NCI-H345 (cell line): Measurements from ENCODE around the gene ARSB.

Experiments
- DNase-seq: peaks from one replicate; lab custom pipeline; 2025; lab: John Stamatoyannopoulos, UW

The ARSB gene

DNA sequence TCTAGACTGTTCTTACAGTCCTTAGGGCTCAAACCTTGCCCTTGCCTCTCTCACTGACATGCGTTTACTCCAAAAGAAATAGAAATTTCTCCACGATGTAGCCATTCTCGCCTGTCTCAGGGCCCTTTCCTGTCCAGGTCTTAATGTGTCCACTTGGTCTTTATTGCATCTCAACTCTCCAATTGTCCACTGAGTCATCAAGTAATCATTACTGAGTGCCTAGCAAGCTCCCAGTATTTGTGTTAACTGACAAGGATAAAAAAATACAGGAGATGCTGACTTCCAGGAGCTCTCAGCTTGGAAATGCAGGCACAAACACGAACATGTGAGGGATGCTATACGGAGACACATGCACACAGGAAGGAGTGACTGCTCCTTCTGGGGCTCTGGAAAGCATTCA is 147.3 kb downstream of the ARSB start:
- DNase-seq, result no peak

DNA sequence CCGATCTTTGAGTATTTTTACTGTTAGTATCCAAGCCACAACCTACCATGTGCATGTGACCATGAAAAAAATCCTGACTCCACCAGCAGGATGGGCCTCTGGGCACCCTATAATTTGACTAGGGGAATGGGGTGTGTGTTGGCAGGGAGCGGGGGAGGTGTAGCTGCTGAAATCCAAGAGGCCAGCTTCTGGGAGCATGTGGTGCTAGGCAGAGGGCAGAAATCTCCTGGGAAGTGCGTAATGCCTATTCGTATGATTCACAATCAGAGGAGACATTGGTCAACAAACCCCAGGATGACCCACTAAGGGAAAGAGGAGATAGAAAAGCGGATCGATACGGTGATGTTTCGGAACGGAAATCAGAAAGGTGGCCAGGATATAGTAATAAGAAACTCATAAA is 149.9 kb downstream of the ARSB start:
- DNase-seq, result no peak

DNA sequence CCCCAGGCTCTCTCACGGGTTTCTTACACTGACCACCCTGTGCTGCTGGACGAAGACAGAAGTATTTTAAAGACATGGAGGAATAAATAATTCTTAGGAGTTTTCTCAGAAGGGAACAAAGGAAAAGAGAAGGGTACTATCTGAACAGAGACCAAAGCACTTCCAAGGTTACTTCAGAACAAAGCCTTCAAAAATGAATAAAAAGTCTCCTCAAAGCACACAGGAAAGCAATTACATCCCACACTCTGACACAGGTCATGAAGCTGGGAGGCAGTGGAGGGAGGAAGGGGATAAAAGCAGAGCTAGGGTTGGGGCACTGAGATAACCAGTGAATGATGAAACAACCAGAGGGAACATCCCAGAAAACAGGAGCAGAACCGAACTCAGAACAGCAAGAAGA is 151.8 kb downstream of the ARSB start:
- DNase-seq, result no peak

DNA sequence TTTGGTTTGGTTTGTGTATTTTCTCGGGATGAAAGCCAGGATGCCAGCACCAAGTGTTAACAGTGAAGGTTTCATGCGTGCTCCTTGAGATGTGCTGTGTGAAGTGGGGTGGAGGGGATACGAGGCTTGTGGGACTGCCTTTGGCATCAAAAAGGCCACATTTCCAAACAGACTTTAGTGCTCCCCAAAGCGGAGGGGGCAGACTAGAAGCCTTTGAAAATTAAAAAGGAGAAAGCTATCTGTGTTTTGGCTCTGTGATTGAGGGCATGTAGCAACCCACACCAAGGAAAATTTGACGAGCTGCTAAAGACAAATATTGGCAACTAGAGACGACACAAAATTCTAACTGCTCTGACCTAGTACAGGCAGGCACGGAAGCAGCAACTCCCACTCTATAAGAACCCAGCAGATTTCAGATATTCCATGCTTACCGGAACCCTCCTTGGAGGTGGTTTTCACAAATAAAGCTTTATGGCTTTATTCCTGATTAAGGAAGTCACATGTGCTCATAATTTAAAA is 154.5 kb downstream of the ARSB start:
- DNase-seq, result no peak

DNA sequence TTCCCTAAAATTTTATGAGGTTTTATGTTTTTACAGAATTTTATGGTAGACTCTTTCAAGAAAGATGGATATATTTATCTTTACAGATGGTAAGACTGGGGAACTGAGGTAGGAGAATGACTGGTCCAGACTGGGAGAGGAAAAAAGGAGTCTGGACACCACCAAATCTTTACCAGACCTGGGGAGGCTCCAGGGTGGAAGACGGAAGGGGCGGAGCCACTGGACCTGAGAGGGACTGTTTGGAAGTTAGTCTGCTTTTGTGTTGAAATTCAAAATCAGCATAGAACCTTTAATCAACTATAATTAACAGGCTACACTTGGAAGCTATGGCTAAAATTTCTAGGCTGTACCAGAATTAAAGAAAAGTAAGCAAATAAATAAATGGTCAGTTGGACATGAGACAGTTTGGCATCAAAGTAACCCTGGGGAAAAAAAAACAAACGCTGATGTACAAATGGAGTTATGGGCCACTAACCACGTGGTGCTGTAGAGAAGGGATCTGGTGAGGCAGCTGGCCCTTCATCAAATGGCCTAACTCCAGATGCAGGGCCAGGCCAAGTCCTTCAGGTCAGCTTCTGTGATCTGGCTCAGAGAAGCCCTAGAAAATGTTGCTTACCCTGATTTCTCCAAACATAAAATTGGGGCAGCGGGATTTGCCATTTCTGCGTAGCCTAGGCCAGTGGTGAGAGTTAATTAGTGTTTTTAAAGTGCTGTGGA is 155.1 kb downstream of the ARSB start:
- no peak for DNase-seq

DNA sequence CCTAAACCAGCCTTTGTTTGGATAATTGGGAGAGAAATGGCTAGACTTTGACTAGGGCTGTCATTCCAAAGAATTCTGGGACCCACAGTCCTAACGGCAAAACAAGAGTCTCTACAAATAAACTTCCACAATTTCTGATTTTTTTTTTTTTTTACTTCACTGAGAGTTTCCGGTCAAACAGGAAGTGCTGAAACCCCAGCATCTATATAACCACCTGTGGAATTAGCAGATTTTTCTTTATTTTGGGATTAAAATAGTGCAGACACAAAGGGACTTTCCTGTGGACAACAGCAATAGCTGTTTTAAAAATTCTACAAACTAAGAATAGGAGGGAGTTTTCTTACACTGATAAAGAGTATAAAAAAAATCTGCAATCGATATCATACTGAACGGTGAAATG is 157.4 kb downstream of the ARSB start:
- DNase-seq, result no peak

DNA sequence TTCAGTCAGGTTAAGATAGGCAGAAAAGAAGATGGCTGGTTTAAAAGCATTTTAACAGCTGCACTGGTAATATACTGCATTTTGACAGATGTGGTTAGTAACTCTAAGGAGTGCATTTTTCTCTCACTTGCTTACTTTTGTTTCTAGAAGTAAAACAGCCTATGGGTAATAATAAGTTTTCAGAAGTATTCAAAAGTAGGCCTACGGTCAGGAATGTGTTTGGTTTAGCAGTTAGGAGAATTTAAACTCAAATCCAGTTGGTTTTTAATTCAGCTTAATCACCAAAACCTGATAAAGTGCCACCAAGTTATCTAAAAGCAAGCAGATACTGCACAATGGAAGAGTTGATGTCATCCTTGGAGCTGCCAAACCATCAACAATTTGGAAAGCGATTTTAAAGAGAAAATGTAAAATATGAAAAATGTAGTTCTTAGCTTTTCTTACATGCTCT is 160.3 kb downstream of the ARSB start:
- DNase-seq, result no peak

DNA sequence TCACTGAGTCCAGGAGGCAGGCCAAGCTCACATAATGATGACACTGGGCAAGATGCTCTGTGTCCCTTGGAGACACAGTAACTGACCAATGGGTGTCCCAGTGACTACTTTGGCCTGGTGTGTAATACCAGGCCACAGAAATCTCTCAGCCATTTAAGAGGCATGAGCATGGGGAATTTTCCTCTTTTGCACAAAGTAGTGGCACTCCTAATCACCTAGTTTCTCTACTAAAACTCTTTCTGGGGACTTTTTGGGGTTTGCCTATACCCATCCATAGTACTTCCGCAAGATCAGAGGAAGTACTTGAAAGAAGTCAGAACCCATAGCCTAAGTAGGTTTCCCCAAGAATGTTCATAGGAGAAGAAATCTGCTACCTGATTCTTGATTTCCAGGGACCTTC is 161.9 kb downstream of the ARSB start:
- DNase-seq, result no peak

DNA sequence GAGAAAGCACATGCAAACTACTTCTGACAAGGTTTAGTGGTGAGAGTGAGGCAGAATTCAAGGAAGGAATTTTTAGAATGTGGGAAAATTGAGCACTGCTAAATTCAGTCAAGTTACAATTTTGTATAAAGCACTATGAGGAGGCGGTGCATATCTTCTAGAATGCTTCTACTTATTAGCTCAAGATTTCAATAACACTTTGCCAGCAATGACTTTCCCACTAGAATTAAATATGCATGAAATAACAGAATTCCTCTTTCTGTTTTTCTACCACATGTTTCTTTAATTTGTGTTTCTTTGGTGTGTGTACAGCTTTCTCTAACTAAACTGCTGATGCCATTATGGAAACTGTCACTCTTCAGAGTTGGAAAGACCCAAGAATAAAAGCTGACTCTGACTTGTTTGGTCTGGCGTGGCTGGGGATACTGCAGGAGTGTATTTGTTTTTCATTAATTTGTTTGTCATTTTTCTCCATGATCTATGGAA is 163.5 kb downstream of the ARSB start:
- DNase-seq, result no peak

DNA sequence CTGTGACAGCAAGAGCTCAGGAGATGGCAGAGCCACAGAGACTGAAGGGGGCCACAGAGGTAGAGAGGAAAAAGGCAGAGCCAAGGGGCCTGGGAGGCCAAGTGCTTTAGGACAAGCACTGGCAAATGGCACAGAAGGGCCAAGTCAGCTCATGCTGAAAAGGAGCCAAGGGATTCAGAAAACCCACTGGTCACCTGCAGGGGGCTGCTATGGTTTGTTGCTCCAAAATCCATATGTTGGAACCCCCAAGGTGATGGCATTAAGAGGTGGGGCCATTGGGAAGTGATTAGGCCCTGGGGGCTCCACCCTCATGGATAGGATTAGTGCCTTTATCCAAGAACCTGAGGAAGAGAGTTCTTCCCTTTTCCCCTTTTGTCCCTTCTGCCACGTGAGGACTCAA is 165.4 kb downstream of the ARSB start:
- no peak for DNase-seq

DNA sequence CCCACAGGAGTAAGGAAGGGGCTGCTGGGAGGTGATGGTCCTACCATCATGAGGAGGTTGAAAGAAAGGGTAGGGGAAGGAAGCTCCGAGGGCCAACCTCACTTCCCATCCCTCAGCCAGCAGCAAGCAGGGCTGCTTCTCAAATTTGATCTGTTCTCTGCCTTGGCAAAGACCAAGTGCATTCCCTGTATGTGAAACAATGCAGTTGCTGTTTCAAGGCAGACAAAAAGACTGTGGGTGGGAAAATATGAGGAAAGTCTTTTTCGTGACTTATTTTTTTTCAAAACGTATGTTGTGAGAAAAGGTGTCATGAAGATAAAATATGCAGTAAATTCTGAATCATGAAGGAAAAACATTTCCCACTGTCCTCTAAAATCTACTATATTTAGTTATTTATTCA is 165.9 kb downstream of the ARSB start:
- no peak for DNase-seq

DNA sequence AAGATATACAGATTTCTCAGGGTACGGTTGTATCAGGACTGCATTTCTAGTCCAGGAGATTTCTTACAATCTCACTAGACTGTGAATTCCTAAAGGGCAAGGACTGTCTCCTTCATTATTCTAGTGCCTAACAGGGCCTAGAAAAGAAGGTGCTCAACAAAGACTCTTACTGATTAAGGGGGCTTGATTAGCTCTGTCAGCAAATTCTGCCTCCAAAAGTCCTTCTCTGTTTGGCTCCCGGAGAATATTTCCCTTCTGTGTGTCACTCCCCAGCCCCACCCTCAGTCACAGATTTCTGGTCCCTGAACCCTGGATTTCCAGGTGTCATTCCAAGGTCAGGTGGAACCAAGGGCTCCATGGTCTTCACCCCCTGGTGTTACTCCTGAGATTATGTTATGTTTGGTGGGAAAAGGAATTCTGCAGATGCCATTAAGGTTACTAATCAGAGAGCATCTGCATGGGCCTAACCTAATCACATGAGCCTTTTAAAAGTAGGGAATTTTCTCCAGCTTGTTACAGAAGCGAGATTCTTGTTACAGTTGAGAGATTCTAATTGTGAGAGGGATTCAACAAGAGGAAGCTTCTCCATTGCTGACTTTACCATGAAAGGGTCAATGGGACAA is 168.9 kb downstream of the ARSB start:
- no peak for DNase-seq

DNA sequence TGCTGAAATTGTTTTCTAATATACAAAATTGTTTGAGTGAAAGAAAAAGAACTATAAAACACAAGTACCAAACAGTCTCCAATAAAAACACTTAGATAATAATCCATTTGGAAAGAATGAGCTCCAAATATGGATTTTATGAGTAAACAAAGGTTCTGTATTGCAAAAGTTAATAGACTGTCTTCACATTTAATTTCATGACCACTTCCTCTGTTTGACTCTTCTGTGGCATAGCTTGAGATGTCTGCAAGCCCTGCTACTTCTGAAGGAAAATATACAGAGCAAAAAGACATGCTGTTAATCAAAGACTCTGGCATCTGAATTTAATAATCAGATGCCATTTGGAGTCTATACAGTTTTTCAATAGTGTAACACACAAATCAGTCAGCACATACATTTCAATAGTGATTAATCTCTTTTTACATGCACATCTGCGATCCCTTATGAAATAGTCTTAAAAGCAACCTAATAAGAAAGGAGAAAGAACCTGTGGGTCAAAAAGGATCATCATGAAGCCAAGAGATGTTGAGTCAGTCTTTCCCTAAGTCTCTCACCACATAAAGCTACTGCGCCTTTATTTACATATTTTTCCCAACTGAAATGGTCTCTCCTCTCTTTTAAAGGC is 171.1 kb downstream of the ARSB start:
- DNase-seq, result no peak

DNA sequence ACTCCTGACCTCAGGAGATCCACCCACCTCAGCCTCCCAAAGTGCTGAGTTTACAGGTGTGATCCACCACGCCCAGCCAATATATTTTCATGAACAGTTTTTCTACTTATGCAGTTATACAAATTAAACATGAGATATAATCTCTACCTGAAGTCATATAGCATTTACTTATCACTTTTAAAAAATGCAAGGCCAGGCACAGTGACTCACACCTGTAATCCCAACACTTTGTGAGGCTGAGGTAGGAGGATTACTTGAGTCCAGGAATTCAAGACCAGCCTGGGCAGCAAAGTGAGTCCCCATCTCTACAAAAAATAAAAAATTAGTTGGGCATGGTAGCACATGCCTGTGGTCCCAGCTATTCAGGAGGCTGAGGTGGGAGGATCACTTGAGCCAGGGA is 171.8 kb downstream of the ARSB start:
- no peak for DNase-seq

DNA sequence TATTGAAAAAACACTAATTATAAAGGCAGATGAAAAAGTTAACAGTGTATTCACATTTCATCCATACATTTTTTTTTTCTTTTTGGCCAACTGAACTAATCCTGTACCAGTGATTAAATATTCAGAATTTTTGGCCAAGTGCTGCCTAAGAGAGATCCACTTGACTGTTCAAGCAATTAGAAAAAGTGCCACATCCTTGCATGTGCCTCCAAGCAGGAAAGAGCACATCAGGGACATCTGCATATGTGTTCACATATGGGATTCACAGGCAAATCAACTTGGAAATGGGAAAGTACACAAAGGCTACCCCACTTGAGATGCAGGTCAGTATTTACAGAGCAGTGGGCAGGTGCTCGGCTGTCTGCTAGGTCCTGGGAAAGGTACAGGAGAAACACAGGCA is 173.2 kb downstream of the ARSB start:
- DNase-seq, result peak; percentile 70

DNA sequence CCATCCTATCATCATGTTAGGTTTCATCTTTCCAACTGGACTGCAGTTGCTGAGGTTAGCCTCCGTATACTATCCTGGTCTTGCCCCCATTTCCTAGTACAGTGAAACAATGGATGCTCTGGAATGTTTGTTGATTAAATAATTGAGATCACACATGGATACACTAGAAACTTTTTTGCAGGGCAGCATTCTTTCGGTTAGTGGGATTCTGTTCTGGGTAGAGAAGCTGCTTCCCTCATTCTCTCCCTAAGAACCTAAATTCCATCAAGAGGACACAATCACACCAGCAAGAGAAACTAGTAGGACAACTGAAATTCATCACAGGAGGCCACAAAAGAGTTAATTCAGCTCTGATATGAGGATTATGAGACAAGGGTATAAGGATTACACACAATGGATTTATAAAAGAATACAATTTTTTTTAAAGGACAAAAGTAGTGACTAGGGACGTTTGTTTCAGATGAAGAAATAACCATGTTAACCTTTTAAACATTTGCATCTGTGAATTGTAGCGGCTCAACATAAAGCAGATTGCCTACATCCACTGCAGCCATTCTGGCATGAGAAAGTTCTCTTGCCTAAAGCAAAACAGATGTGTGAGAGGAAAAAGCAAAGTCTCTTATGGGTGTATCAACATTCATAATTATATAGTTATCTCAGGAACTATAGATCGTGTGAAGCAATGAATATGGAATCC is 173.8 kb downstream of the ARSB start:
- DNase-seq, result no peak

DNA sequence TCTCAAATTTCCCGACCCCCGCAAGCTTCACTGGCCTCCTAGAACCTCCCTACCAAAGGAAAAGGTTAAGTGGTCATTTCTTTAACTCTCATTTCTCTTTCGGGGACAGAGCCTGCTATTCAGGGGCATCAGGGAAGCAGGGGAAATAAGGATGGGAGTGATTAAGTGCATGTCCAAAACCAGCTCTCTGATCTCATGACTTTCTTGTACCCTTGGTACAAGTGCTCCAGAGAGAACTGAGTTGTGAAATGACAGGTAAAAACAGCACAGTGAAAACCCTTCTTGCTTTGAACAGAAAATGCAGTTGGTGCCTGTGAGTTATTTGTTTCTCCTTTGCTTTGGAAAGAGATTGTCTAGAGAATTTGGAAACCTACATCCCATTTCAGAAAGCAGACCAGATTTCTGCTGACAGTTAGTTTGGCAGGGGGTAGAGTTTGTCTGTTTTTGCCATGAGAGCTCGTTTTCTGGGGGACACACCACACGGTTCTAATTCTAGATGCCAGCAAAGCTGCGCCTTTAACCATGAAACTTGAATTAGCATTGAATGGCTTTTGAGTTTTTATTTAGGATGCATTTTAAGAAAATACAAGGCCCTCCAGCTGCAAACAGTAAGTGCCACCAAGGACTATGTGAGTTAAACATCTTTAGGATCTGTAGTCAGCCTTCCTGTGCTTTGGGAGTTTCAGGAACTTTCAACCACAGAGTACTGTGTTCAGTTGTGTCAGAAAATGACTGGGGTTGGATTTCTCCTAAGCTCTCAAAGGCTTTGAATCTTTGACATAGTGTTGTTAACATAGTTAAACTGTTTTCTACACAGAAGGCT is 174.8 kb downstream of the ARSB start:
- DNase-seq, result no peak

DNA sequence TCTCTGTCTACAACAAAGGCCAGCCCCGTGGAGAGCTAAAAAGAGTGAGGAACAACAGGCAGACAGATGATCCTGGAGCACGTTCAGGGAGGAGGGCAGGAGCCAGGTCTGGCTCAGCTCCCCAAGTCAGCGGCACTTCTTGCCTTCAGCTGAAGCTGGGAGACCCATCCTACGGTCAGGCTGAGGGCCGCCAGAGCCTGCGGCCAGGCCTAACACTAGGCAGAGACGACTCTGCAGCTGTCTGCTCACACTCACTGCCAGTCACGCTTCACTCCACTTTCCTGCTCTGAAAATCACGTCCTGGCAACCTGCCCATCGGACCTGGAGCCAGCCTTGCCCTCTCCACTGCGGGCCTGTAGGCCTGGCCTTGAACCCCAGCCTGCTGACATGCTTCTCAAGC is 175.7 kb downstream of the ARSB start:
- peak; percentile 58 for DNase-seq

DNA sequence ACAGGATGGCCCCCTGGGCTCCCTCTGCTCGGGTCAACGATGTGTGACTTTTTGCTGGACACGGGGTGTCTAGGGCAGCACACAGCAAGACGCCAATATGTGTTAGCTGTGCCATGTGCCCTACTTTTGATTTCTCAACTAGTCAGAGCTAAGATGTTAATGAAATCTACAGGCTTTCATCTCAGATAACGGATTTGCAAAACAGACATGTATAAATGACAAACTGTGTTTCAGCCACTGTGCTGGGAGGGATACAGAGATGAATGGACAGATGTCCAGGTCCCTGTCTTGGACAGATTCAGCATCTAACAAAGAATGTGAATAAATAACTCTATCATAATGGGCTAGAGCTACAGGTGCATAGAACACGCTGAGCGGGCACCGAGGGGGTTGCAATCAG is 176.3 kb downstream of the ARSB start:
- DNase-seq, result no peak

DNA sequence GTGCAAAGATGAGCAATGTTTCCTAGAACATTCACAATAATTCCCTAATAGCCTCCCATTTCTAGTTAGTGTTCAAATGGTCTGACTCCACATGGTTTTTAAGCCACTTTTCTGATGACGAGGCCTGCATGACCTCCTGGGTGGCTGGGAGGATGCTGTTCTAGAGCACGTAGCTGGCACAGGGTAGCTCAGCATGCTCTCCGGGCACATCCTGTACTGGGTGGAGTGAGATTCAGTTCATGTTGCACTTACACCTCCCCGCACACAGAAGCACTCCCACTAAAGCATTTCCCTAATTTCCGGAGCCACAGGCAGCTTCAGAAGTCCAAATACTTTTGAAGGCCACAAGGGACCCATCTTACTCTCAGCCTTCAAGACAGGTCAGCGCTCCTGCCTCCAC is 176.7 kb downstream of the ARSB start:
- DNase-seq, result no peak

DNA sequence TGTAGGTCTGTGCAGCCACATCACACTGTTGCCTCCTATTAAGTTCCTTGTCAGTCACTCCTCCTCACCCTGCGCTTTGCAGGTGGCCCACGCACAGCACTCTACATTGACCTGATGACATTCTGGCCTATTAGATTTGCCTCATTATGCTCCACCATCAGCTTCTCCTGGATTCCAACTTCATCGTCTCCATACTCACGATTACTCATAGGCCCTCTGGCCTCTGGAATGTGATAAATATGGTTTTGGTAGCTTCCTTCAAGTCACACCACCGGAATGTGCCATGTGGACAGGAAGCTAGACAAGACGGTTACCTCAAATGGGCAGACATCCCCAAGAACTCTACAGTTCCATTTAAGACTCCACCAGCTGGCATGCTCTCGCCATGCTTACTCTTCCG is 178.6 kb downstream of the ARSB start:
- DNase-seq, result no peak
